Endothelial cell of umbilical vein (primary cell): ENCODE data around the gene TMEM50B. TPM values are rescaled to one million over a fixed set of nuclear protein-coding genes. Genes with fewer than 3 reads are reported as not detected.

Experiments
- BruUV-seq: library from RNA; stranded (reverse); fragments of 400-500 nt; replicated peaks from 2 replicates; lab custom pipeline; 2021; lab: Mats Ljungman, UMichigan
- CTCF ChIA-PET: fragments of 300-600, 350-600 bp; sonication (Branson Sonifier 250); formaldehyde crosslinking; loops from one replicate; lab custom pipeline; 2021; ENCODE audit warnings: antibody characterized with exemption, inconsistent platforms; lab: Charles Lee
- POLR2A ChIA-PET: fragments of 300-600, 350-600 bp; sonication (Branson Sonifier 250); formaldehyde crosslinking; loops from one replicate; lab custom pipeline; 2021; ENCODE audit warnings: antibody characterized with exemption, inconsistent platforms; lab: Charles Lee
- DNase-seq: peaks from one replicate; pipeline ENCODE4 v3.0.0-alpha.2; 2011; ENCODE audit warnings: low read depth, low spot score
- FAIRE-seq: peaks from 2 replicates; lab custom pipeline; 2011; peaks lifted over from hg19 to GRCh38; lab: Jason Lieb, UNC
- H2AFZ ChIP-seq: 2 replicates; pipeline ENCODE4 v1.6.0; 2012; ENCODE audit warnings: low read depth, low read length, control low read depth, inconsistent platforms
- H3K27ac ChIP-seq: 2 replicates; pipeline ENCODE4 v1.5.1; 2011; ENCODE audit warnings: low read depth, mild to moderate bottlenecking, control low read depth, low read length, moderate library complexity; ENCODE audit not compliant: insufficient read depth
- H3K27me3 ChIP-seq, 2 experiments: 2 replicates each; pipeline versions ENCODE4 v1.6.0 to v1.6.1; 2011; ENCODE audit warnings: low read length in 2 of 2, mixed read lengths in 1 of 2; ENCODE audit not compliant: control insufficient read depth in 2 of 2, insufficient read depth in 2 of 2
- H3K36me3 ChIP-seq, 2 experiments: 2 replicates in 1 of 2; 3 replicates in 1 of 2; pipeline ENCODE4 v1.5.1; 2011; ENCODE audit warnings: low read length in 2 of 2, mild to moderate bottlenecking in 1 of 2, moderate library complexity in 1 of 2; ENCODE audit not compliant: control insufficient read depth in 2 of 2, insufficient read depth in 2 of 2; ENCODE audit errors: extremely low read depth in 1 of 2
- H3K4me1 ChIP-seq: 3 replicates; pipeline ENCODE4 v1.5.1; 2011; ENCODE audit warnings: mild to moderate bottlenecking, low read length; ENCODE audit not compliant: control insufficient read depth, insufficient read depth; ENCODE audit errors: extremely low read depth
- H3K4me2 ChIP-seq: 2 replicates; pipeline ENCODE4 v1.6.1; 2011; ENCODE audit warnings: low read length, control low read depth, mixed read lengths; ENCODE audit not compliant: insufficient read depth
- H3K4me3 ChIP-seq, 3 experiments: fragments of 200-600 bp in 1 of 3; sonication (generic), shearing (Covaris generic) in 1 of 3; replicated peaks in 1 of 3; 2 replicates each; pipeline ENCODE4 v1.5.1; 2011 to 2016; ENCODE audit warnings: control low read depth in 3 of 3, low read length in 3 of 3, mild to moderate bottlenecking in 2 of 3, inconsistent platforms in 1 of 3, low read depth in 1 of 3, moderate library complexity in 1 of 3; ENCODE audit not compliant: insufficient read depth in 1 of 3
- H3K79me2 ChIP-seq: 2 replicates; pipeline ENCODE4 v1.6.0; 2012; ENCODE audit warnings: low read length, inconsistent platforms; ENCODE audit not compliant: control insufficient read depth, insufficient read depth
- H3K9ac ChIP-seq: replicated peaks from 2 replicates; pipeline ENCODE3; 2011; ENCODE audit warnings: low read length, control low read depth; ENCODE audit not compliant: insufficient read depth; ENCODE audit errors: extremely low read depth
- H3K9me1 ChIP-seq: replicated peaks from 3 replicates; pipeline ENCODE4 v1.6.0; 2011; ENCODE audit warnings: mild to moderate bottlenecking, low read length; ENCODE audit not compliant: control insufficient read depth, insufficient read depth; ENCODE audit errors: extremely low read depth
- H3K9me3 ChIP-seq: replicated peaks from 2 replicates; pipeline ENCODE4 v1.5.1; 2012; ENCODE audit warnings: low read length, inconsistent platforms; ENCODE audit not compliant: control insufficient read depth, insufficient read depth
- H4K20me1 ChIP-seq: replicated peaks from 2 replicates; pipeline ENCODE3; 2011; ENCODE audit warnings: mild to moderate bottlenecking, low read length; ENCODE audit not compliant: control insufficient read depth, insufficient read depth; ENCODE audit errors: extremely low read depth
- EZH2 ChIP-seq: IDR thresholded peaks from 2 replicates; pipeline ENCODE4 v1.6.1; 2012; ENCODE audit warnings: borderline replicate concordance, low read depth, mild to moderate bottlenecking, moderate library complexity, low read length, inconsistent platforms; ENCODE audit not compliant: severe bottlenecking
- FOS ChIP-seq: IDR thresholded peaks from 2 replicates; pipeline ENCODE4 v1.6.1; 2011; ENCODE audit warnings: mild to moderate bottlenecking, low read length, moderate library complexity, borderline replicate concordance; ENCODE audit not compliant: insufficient read depth
- GATA2 ChIP-seq: IDR thresholded peaks from 2 replicates; pipeline ENCODE4 v1.7.0; 2011; ENCODE audit warnings: low read depth, mild to moderate bottlenecking, moderate library complexity, mixed read lengths, low read length; ENCODE audit not compliant: insufficient read length, insufficient read depth
- JUN ChIP-seq: IDR thresholded peaks from 2 replicates; pipeline ENCODE4 v1.6.1; 2011; ENCODE audit warnings: borderline replicate concordance, low read depth; ENCODE audit not compliant: insufficient read length, insufficient read depth
- MYC ChIP-seq: IDR thresholded peaks from one replicate; pipeline ENCODE4 v1.6.1; 2011; ENCODE audit warnings: mild to moderate bottlenecking, low read depth, low read length
- POLR2A ChIP-seq: IDR thresholded peaks from 2 replicates; pipeline ENCODE4 v1.6.1; 2012; ENCODE audit warnings: low read depth, mild to moderate bottlenecking, control low read depth, low read length
- POLR2AphosphoS5 ChIP-seq: IDR thresholded peaks from 2 replicates; pipeline ENCODE4 v1.6.1; 2012; ENCODE audit warnings: low read depth, mild to moderate bottlenecking, control low read depth, low read length, moderate library complexity; ENCODE audit not compliant: insufficient read depth
- dilution Hi-C: fragments of 300-500 bp; cut with MboI; formaldehyde crosslinking; loops from one replicate; pipeline ENCODE4 v1.15.0; 2019; ENCODE audit warnings: low sequenced_read_pairs; ENCODE audit not compliant: extremely low pct_ligation_motif_present
- intact Hi-C: fragments of 100-400 bp; cut with micrococcal nuclease; formaldehyde crosslinking; loops from one replicate; pipeline ENCODE4 v1.10.0; 2022
- polyA plus RNA-seq, 4 experiments: library from polyadenylated mRNA; depleted of rRNA in 3 of 4; stranded (reverse) in 3 of 4; unstranded in 1 of 4; fragments of >200 nt; gene quantifications; 2 replicates each; pipeline versions ENCODE4 v1.2.1 to v1.2.3, GENCODE V29; 2011 to 2012; ENCODE audit warnings: missing spikeins in 1 of 4
- total RNA-seq: library from RNA; stranded (reverse); gene quantifications from 2 replicates; pipeline ENCODE4 v1.2.3, GENCODE V29; 2021
- TF ChIP-seq, protein P1 (sequence below), 2 donors: IDR thresholded peaks; 1 replicate in 1 of 2; 2 replicates in 1 of 2; pipeline ENCODE4 v1.5.1; 2011; ENCODE audit warnings: low read length in 2 of 2, mild to moderate bottlenecking in 2 of 2, moderate library complexity in 2 of 2, control low read depth in 1 of 2, inconsistent platforms in 1 of 2, low read depth in 1 of 2; ENCODE audit not compliant: insufficient read depth in 1 of 2; ENCODE audit errors: extremely low read depth in 1 of 2
- TF ChIP-seq, protein P2 (sequence below): IDR thresholded peaks from 2 replicates; pipeline ENCODE4 v1.6.1; 2011; ENCODE audit not compliant: insufficient read depth, insufficient read length

The TMEM50B gene
- total and polyA plus RNA-seq, 2 donors (not counting 3 experiments of a cell fraction or from before 2014, with no cell fraction given), result 25.1 to 29.3 TPM

GRCh38 chr21:33402001-33402979 lies 77.5 kb downstream of the TMEM50B start:
- dilution Hi-C loops, result no loop called here
- peak overlapping the region in 2 of 3 experiments; percentile 26 to 95 for H3K4me3 ChIP-seq
- H3K27ac ChIP-seq, result no peak overlapping the region
- ChIA-PET CTCF (interaction anchor here (0.6 to 1.5 kb wide), 9 partner anchors 10 to 205 kb away, joined by 3 to 10 read pairs (median 3); no protein-coding TSS in a partner anchor), POLR2A (interaction anchor here (0.9 kb wide), 1 partner anchor 23 kb away, joined by 3 read pairs; no protein-coding TSS in a partner anchor)
- peaks cover 39% of the 10 kb centered on the region for H3K79me2 ChIP-seq
- H3K9ac ChIP-seq, result no peak overlapping the region
- H4K20me1 ChIP-seq, result no peaks in the 10 kb centered on the region
- H3K9me1 ChIP-seq, result no peaks in the 10 kb centered on the region
- peak; percentile 53 for DNase-seq
- intact Hi-C loops, result no loop called here
- BruUV-seq, result no TSS peak
- no peaks in the 10 kb centered on the region for H3K9me3 ChIP-seq
- no peaks in the 10 kb centered on the region for H3K36me3 ChIP-seq
- H2AFZ ChIP-seq, result peak overlapping the region; percentile 67
- peaks cover 7% of the 10 kb centered on the region for H3K4me1 ChIP-seq
- FAIRE-seq, result peak; percentile 38
- no peak for TF ChIP-seq JUN
- TF ChIP-seq, protein P1, sequence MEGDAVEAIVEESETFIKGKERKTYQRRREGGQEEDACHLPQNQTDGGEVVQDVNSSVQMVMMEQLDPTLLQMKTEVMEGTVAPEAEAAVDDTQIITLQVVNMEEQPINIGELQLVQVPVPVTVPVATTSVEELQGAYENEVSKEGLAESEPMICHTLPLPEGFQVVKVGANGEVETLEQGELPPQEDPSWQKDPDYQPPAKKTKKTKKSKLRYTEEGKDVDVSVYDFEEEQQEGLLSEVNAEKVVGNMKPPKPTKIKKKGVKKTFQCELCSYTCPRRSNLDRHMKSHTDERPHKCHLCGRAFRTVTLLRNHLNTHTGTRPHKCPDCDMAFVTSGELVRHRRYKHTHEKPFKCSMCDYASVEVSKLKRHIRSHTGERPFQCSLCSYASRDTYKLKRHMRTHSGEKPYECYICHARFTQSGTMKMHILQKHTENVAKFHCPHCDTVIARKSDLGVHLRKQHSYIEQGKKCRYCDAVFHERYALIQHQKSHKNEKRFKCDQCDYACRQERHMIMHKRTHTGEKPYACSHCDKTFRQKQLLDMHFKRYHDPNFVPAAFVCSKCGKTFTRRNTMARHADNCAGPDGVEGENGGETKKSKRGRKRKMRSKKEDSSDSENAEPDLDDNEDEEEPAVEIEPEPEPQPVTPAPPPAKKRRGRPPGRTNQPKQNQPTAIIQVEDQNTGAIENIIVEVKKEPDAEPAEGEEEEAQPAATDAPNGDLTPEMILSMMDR (IDR thresholded peaks at IDR 0.05; ENCODE audit: extremely low read depth in 1 of 2, insufficient read depth in 1 of 2, low read depth in 1 of 2, low read length in 2 of 2), result no peak
- TF ChIP-seq POLR2A, result no peak
- no peak for TF ChIP-seq POLR2AphosphoS5
- TF ChIP-seq GATA2, result no peak
- TF ChIP-seq FOS, result no peak
- TF ChIP-seq, protein P2, sequence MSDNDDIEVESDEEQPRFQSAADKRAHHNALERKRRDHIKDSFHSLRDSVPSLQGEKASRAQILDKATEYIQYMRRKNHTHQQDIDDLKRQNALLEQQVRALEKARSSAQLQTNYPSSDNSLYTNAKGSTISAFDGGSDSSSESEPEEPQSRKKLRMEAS, result no peak
- TF ChIP-seq MYC, result no peak
- TF ChIP-seq EZH2, result no peak
- no peak overlapping the region for H3K4me2 ChIP-seq
- H3K27me3 ChIP-seq, result no peaks in the 10 kb centered on the region
